ENCODE measurements around the gene ZNF681. TPM values are rescaled to one million over a fixed set of nuclear protein-coding genes. Genes with fewer than 3 reads are reported as not detected.
"Not testable (repeated sequence)": the region's sequence is repeated elsewhere in the genome, so short reads cannot be mapped to it uniquely, and the experiment has no call there.

The ZNF681 gene
- polyA plus RNA-seq, 1 donor: 2.8 TPM

- DNase-seq: no peak
Measured at GRCh38 chr19:23772675-23773063, 14.0 kb upstream of the ZNF681 start.

GRCh38 chr19:23771761-23772674 is 13.3 kb upstream of the ZNF681 start:
- DNase-seq: no peak

- DNase-seq: no peak
Measured at GRCh38 chr19:23771316-23771715, 12.6 kb upstream of the ZNF681 start.

- DNase-seq: no peak
Measured at GRCh38 chr19:23770672-23771250, 12.1 kb upstream of the ZNF681 start.

- DNase-seq: no peak
Measured at GRCh38 chr19:23769691-23770468, 11.2 kb upstream of the ZNF681 start.

GRCh38 chr19:23766951-23767350 is 8.3 kb upstream of the ZNF681 start:
- DNase-seq: no peak

GRCh38 chr19:23764781-23765180 is 6.1 kb upstream of the ZNF681 start:
- DNase-seq: no peak

- DNase-seq: peak; percentile 73
Measured at GRCh38 chr19:23762884-23763711, 4.4 kb upstream of the ZNF681 start.

DNA sequence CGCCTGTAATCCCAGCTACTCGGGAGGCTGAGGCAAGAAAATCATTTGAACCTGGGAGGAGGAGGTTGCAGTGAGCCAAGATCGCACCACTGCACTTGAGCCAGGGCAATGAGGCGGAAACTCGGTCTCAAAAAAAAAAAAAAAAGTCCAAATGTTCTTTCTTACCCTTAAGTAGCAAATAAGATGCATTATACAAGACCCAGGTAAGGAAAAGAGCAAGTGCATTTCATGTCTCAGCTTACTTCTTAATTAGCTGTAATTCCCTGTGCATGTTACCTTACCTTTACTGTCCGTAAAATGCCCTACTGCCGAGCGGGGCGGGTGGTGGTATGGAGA is 3.8 kb upstream of the ZNF681 start:
- no peak for DNase-seq

- not testable (repeated sequence) for DNase-seq
Measured at GRCh38 chr19:23760326-23760725, 1.6 kb upstream of the ZNF681 start.

DNA sequence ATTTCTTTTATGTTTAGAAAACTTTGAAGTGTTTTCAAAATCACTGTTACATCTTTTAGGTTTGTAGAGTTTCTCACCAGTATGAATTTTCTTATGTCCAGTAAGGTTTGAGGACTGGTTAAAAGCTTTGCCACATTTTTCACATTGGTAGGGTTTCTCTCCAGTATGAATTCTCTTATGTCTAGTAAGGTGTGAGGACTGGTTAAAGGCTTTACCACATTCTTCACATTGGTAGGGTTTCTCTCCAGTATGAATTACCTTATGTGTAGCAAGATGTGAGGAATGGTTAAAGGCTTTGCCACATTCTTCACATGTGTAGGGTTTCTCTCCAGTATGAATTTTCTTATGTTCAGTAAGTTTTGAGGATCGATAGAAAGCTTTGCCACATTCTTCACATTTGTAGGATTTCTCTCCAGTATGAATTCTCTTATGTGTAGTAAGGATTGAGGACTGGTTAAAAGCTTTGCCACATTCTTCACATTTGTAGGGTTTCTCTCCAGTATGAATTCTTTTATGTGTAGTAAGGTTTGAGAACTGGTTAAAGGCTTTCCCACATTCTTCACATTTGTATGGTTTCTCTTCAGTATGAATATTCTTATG is 15.0 kb downstream of the ZNF681 start:
- not testable (repeated sequence) for DNase-seq

DNA sequence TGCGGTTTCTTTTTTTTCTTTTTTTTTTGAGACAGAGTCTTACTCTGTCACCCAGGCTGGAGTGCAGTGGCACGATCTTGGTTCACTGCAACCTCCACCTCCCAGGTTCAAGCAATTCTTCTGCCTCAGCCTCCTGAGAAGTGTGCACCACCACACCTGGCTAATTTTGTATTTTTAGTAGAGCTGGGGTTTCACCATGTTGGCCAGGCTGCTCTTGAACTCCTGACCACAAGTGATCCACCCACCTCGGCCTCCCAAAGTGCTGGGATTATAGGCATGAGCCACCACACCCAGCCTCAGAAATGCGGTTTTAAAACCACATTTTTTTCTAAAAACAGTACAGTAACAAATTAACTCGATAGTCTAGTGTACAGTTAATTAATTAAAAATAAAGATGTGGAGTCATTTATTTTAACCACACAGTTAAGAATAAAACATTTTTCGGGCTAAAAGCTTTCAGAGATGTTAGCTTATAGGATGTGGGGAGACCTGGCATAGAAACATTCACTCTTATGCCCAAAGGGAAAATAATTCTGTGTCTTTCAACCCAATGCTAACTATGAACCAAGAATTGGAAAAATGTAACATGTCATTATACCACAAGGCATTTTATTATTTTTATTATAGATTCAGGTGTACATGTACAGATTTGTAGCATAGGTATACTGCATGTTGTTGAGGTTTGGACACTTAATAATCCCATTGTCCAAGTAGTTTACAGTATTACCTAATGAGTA is 27.8 kb downstream of the ZNF681 start:
- DNase-seq: not testable (repeated sequence)

DNA sequence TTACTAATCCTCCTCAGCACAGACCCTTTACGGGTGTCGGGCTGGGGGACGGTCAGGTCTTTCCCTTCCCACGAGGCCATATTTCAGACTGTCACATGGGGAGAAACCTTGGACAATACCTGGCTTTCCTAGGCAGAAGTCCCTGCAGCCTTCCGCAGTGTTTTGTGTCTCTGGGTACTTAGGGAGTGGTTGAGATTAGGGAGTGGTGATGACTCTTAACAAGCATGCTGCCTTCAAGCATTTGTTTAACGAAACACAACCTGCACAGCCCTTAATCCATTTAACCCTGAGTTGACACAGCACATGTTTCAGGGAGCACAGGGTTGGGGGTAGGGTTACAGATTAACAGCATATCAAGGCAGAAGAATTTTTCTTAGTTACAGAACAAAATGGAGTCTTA is 34.5 kb downstream of the ZNF681 start:
- not testable (repeated sequence) for DNase-seq

DNA sequence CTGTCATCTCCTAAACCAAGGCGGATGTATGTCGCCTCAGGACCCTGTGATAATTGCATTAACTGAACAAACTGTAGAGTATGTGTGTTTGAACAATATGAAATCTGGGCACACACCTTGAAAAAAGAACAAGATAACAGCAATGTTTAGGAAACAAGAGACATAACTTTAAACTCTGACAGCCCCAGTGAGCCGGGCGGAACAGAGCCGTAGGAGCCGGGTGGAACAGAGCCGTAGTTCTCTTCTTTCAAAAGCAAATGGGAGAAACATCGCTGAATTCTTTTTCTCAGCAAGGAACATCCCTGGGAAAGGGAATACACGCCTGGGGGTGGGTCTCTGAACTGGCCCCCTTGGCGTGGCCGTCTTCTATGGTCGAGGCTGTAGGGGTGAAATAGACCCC is 39.9 kb downstream of the ZNF681 start:
- no peak for DNase-seq

GRCh38 chr19:23716792-23717191 is 41.9 kb downstream of the ZNF681 start:
- no peak for DNase-seq

DNA sequence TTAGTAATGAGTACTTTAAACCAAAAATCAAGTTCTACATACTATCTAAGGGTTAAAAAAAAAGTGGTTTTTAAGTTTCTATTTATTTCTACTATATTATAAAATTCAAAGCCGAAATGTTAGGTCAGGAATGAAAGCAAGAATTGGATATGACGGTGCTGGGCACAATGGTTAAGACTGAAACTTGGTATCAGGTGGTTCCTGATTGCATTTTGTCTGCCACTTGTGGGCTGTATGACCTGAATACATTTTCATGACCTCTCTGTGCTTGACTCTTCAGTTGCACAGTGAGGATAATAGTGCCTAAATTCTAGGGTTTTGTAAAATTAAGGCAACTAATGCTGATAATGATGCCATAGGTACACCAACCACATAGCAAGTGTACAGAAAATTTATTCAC is 49.3 kb downstream of the ZNF681 start:
- no peak for DNase-seq

DNA sequence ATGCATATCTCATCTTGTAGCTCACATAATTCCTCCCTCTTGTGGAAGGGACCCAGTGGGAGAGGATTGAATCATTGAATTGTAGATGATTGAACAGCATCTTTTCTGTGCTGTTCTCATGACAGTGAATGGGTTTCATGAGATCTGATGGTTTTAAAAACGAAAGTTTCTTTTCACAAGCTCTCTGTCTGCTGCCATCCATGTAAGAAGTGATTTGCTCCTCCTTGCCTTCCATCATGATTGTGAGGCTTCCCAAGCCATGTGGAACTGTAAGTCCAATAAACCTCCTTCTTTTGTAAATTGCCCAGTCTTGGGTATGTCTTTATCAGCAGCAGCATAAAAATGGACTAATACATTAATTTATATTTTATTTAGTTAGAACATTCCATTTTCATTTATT is 52.0 kb downstream of the ZNF681 start:
- no peak for DNase-seq

DNA sequence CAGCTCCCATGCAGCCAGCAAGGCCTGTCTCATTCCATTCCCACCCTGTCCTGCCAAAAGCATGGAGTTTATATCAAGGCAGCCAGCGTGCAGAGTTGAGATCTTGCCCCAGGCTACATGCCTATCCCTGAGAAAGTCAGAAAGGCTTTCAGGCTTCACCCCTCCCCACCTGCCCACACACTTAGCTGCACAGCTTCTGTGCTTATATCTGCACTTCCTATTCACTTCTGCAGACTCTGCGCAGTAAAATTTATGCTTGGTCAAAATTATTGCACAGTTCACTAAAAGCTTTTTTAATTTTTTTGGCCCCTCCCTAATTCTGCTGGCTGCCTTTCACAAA is 59.2 kb downstream of the ZNF681 start:
- DNase-seq: no peak

GRCh38 chr19:23698711-23699520 is 59.8 kb downstream of the ZNF681 start:
- no peak for DNase-seq

GRCh38 chr19:23692937-23693336 is 65.8 kb downstream of the ZNF681 start:
- not testable (repeated sequence) for DNase-seq

Measured in hindlimb muscle (tissue), 1 donor.